B cell (primary cell): ENCODE results near the gene PDP2.

ENCODE experiments used
- EZH2 ChIP-seq: IDR thresholded peaks from 2 replicates; pipeline ENCODE4 v1.6.1; 2012; ENCODE audit warnings: borderline replicate concordance, low read depth, mild to moderate bottlenecking, moderate library complexity, low read length; ENCODE audit not compliant: insufficient read depth, poor library complexity, severe bottlenecking
- TF ChIP-seq, protein P1 (sequence below): fragments of 200-600 bp; IDR thresholded peaks from one replicate; pipeline ENCODE4 v1.8.0; 2022; ENCODE audit warnings: antibody characterized with exemption, mild to moderate bottlenecking

DNA sequence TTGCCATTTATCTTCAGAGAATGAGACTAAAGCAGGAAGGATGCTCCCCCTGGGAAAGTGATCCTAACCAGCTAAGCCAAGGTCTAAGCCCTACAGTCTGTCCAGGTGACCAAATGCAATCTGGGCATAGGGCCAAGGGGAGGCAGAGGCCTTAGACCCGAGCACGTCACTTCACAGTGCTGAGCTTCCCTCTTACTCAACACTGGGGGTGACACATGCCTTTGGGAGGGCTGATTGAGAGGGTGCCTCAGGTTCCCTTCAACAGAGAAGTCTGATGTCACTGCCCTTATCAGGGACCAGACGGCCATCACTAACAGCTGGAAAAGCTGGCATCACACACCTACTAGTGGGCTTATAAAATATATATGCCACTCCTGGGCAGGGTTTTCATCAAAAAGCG is 49.9 kb downstream of the PDP2 start:
- TF ChIP-seq, protein P1, sequence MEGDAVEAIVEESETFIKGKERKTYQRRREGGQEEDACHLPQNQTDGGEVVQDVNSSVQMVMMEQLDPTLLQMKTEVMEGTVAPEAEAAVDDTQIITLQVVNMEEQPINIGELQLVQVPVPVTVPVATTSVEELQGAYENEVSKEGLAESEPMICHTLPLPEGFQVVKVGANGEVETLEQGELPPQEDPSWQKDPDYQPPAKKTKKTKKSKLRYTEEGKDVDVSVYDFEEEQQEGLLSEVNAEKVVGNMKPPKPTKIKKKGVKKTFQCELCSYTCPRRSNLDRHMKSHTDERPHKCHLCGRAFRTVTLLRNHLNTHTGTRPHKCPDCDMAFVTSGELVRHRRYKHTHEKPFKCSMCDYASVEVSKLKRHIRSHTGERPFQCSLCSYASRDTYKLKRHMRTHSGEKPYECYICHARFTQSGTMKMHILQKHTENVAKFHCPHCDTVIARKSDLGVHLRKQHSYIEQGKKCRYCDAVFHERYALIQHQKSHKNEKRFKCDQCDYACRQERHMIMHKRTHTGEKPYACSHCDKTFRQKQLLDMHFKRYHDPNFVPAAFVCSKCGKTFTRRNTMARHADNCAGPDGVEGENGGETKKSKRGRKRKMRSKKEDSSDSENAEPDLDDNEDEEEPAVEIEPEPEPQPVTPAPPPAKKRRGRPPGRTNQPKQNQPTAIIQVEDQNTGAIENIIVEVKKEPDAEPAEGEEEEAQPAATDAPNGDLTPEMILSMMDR, result no peak
- no peak for TF ChIP-seq EZH2
